OCI-LY3 (cell line): Measurements from ENCODE around the gene RSKR.

ENCODE experiments used
- H2AFZ ChIP-seq: fragments of 200-600, 300-600 bp; shearing (Covaris generic); 2 replicates; pipeline ENCODE4 v1.6.0; 2014; ENCODE audit warnings: antibody characterized with exemption, low read depth, low read length
- H3K27ac ChIP-seq: fragments of 200-600, 300-600 bp; sonication (generic); 2 replicates; pipeline ENCODE4 v1.5.1; 2014; ENCODE audit warnings: mild to moderate bottlenecking, low read length, moderate library complexity, mixed read lengths
- H3K27me3 ChIP-seq: fragments of 200-600, 300-600 bp; sonication (generic); 2 replicates; pipeline ENCODE4 v1.6.1; 2014; ENCODE audit warnings: low read depth, low read length, mixed read lengths
- H3K36me3 ChIP-seq: fragments of 200-600, 300-600 bp; sonication (generic); replicated peaks from 2 replicates; pipeline ENCODE3; 2014; ENCODE audit warnings: low read depth, low read length, mixed read lengths
- H3K4me1 ChIP-seq: fragments of 300-600, 200-600 bp; sonication (generic); 2 replicates; pipeline ENCODE4 v1.6.1; 2014; ENCODE audit warnings: low read length, mixed read lengths
- H3K4me2 ChIP-seq: fragments of 200-600, 300-600 bp; sonication (generic); 2 replicates; pipeline ENCODE4 v1.6.1; 2014; ENCODE audit warnings: low read length, mixed read lengths
- H3K4me3 ChIP-seq: fragments of 300-600, 200-600 bp; sonication (generic); 2 replicates; pipeline ENCODE4 v1.5.1; 2014; ENCODE audit warnings: antibody characterized with exemption, mild to moderate bottlenecking, low read length, moderate library complexity
- H3K79me2 ChIP-seq: fragments of 300-600, 200-600 bp; shearing (Covaris generic); 2 replicates; pipeline ENCODE4 v1.6.1; 2014; ENCODE audit warnings: mild to moderate bottlenecking, low read length, mixed read lengths
- H3K9ac ChIP-seq: fragments of 300-600, 200-600 bp; shearing (Covaris generic); 2 replicates; pipeline ENCODE4 v1.6.0; 2014; ENCODE audit warnings: mild to moderate bottlenecking, low read length, moderate library complexity
- H3K9me3 ChIP-seq: fragments of 200-600, 300-600 bp; shearing (Covaris generic); 2 replicates; pipeline ENCODE4 v1.6.1; 2014; ENCODE audit warnings: low read length, mixed read lengths; ENCODE audit not compliant: insufficient read depth
- H4K20me1 ChIP-seq: fragments of 200-600, 300-600 bp; sonication (generic); 2 replicates; pipeline ENCODE4 v1.6.1; 2016; ENCODE audit warnings: low read length, mixed read lengths; ENCODE audit not compliant: insufficient read depth
- CTCF ChIP-seq: fragments of 200-600, 300-600 bp; sonication (generic); IDR thresholded peaks from 2 replicates; pipeline ENCODE4 v1.5.1; 2014; ENCODE audit warnings: antibody characterized with exemption, low read length, low read depth
- EZH2phosphoT487 ChIP-seq: fragments of 200-600 bp; shearing (Covaris generic); IDR thresholded peaks from 2 replicates; pipeline ENCODE4 v1.6.1; 2018; ENCODE audit warnings: antibody characterized with exemption, mixed run types, low read depth

The RSKR gene

DNA sequence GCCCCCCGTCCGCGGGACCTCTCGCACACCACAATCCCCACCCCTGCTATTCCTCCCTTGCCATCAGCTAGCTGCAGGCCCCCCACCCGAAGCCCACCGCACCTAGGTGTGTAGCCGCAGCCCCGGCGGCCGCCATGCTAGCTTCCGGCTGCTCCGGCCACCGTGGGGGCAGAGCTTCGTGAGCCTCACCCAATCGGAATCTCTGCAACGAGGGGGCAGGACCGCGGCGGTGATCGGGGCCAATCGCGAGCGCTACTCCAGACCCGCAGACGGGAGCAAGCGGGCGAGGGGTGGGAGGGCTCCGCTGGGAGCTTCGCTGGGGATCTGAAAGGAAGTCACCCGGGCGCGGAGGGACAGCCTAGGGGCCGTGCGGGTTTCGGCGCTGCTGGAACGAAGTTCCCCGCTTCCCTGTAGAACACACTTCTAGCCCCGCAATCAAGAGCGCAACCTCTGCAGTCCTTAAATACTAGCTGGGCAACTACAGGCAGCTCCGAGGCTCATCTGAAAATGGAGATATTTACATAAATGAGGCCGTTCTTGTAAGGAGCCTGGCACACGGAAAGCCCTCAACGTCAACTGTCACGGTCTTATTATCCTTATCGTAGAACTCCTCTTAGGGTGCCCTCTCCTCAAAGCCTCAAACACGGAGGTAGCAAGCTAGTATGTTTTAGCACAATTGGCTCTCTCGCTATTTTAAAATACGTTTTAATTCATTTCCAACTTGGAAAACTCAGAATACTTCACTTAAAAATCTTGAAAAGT lies 42.4 kb downstream of the RSKR start, which contains the start of gene PIGS:
PIGS (minus strand) TSS at position 164 of the 762 bp plus-strand sequence; CDS start at position 136, 28 bp downstream.
- Histone ChIP-seq H3K9me3 (no peaks in the 10 kb centered on the region), H2AFZ (peak within 1 kb of the TSS; percentile 75; the same call in 1 of the 2 replicates), H3K79me2 (peaks cover 21% of the 10 kb centered on the region), H3K27me3 (no peaks in the 10 kb centered on the region), H3K4me2 (peak within 1 kb of the TSS; percentile 89), H3K9ac (peak within 1 kb of the TSS; percentile 68), H3K4me3 (peak within 1 kb of the TSS; percentile 78), H4K20me1 (peaks cover 5% of the 10 kb centered on the region), H3K27ac (peak within 1 kb of the TSS; percentile 31), H3K4me1 (peaks cover 40% of the 10 kb centered on the region), H3K36me3 (peaks cover 40% of the 10 kb centered on the region)
- no peak for TF ChIP-seq CTCF
- no peak for TF ChIP-seq EZH2phosphoT487

DNA sequence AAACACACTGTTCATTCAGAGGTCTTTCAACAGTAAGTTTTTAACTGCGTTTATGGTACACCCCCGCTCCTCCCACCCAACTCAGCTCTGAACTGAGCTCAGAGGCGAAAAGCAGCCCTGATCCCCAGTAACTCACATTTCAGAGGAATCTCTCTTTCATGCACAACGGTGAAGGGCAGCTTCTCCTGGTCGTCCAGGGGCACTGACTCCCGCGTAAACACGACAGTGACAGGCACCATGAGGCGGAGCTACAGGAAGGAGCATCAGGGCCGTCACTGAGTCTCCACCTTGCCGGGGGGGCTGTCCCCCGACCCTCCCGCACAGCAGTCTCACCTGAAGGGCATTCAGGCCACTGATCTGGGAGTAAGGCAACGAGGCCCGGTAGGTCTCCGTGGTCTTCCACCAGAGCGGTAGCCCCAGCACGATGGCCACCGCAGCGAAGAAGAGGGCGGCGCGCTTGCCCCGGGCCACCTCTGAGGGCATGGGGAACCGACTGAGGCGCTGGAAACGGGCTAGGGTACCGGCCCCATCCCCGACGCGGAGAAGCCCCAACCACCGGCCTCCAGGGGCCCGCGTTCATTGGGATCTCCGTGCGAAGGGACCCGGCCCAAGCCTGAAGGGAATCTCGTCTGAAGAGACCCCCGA lies 43.1 kb downstream of the RSKR start:
- Histone ChIP-seq H3K27me3 (no peaks in the 10 kb centered on the region), H3K79me2 (peaks cover 25% of the 10 kb centered on the region), H4K20me1 (peaks cover 5% of the 10 kb centered on the region), H3K9ac (peak overlapping the region; percentile 67), H3K36me3 (peaks cover 39% of the 10 kb centered on the region), H3K27ac (peak overlapping the region; percentile 28), H3K4me2 (peak overlapping the region; percentile 89), H3K4me1 (peaks cover 38% of the 10 kb centered on the region), H3K9me3 (no peaks in the 10 kb centered on the region), H3K4me3 (peak overlapping the region; percentile 78), H2AFZ (peak overlapping the region; percentile 15; the same call in 1 of the 2 replicates)
- no peak for TF ChIP-seq CTCF
- no peak for TF ChIP-seq EZH2phosphoT487

DNA sequence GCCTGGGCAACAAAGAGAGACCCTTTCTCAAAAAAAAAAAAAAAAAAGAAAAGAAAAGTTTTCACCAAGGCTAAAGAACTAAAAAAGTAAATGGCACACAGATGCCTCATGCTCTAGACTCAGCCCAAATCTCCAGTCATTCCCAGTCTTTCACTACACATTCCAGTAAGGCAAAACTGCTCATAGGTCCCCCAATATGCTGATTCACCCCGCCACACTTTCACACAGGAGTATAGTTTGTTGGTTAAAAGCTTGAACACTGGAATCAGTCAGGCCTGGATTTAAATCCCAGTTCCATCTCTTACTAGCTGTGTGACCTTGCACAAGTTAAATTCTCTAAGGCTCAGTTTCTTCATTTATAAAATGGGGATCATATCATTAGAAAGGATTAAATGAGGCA lies 44.5 kb downstream of the RSKR start:
- H3K4me3 ChIP-seq = no peak overlapping the region
- no peak for TF ChIP-seq EZH2phosphoT487
- no peak for TF ChIP-seq CTCF
- H3K4me2 ChIP-seq = peak overlapping the region; percentile 89; the same call in 1 of the 2 replicates
- no peaks in the 10 kb centered on the region for H3K27me3 ChIP-seq
- peaks cover 33% of the 10 kb centered on the region for H3K79me2 ChIP-seq
- H3K27ac ChIP-seq = no peak overlapping the region
- peaks cover 36% of the 10 kb centered on the region for H3K4me1 ChIP-seq
- H3K9ac ChIP-seq = no peak overlapping the region
- H3K9me3 ChIP-seq = no peaks in the 10 kb centered on the region
- H3K36me3 ChIP-seq = peaks cover 28% of the 10 kb centered on the region
- peaks cover 5% of the 10 kb centered on the region for H4K20me1 ChIP-seq
- H2AFZ ChIP-seq = no peak overlapping the region

DNA sequence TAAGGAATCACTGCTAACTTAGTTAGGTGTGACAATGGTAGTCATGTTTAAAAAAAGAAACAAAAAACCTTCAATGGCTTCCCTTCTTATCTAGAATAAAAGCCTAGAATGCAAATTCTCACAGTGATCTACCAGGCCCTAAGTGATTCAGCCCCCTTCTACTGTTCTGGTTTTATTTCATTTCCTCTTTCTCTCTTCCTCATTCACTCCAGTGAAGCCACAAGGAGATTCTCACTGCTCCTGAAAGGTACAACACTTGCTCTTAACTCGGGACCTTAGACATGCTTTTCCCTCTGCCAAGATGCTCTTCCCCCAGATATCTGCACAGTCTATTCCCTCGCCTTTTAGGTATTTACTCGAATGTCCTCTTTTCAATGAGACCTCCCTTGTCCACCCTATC lies 46.4 kb downstream of the RSKR start:
- peaks cover 5% of the 10 kb centered on the region for H4K20me1 ChIP-seq
- peaks cover 20% of the 10 kb centered on the region for H3K36me3 ChIP-seq
- H3K4me3 ChIP-seq = peak overlapping the region; percentile 52
- no peaks in the 10 kb centered on the region for H3K27me3 ChIP-seq
- peak overlapping the region; percentile 41 for H3K27ac ChIP-seq
- H3K9ac ChIP-seq = no peak overlapping the region
- H2AFZ ChIP-seq = no peak overlapping the region
- H3K9me3 ChIP-seq = no peaks in the 10 kb centered on the region
- peak overlapping the region; percentile 71 for H3K4me2 ChIP-seq
- TF ChIP-seq EZH2phosphoT487 = no peak
- no peak for TF ChIP-seq CTCF
- peaks cover 36% of the 10 kb centered on the region for H3K4me1 ChIP-seq
- H3K79me2 ChIP-seq = peaks cover 33% of the 10 kb centered on the region
